NK-92 (cell line): ENCODE results near the gene EFTUD2.

ENCODE experiments used
- DNase-seq: peaks from one replicate; lab custom pipeline; 2025; ENCODE audit not compliant: unreplicated experiment; lab: John Stamatoyannopoulos, UW

Gene EFTUD2

DNA sequence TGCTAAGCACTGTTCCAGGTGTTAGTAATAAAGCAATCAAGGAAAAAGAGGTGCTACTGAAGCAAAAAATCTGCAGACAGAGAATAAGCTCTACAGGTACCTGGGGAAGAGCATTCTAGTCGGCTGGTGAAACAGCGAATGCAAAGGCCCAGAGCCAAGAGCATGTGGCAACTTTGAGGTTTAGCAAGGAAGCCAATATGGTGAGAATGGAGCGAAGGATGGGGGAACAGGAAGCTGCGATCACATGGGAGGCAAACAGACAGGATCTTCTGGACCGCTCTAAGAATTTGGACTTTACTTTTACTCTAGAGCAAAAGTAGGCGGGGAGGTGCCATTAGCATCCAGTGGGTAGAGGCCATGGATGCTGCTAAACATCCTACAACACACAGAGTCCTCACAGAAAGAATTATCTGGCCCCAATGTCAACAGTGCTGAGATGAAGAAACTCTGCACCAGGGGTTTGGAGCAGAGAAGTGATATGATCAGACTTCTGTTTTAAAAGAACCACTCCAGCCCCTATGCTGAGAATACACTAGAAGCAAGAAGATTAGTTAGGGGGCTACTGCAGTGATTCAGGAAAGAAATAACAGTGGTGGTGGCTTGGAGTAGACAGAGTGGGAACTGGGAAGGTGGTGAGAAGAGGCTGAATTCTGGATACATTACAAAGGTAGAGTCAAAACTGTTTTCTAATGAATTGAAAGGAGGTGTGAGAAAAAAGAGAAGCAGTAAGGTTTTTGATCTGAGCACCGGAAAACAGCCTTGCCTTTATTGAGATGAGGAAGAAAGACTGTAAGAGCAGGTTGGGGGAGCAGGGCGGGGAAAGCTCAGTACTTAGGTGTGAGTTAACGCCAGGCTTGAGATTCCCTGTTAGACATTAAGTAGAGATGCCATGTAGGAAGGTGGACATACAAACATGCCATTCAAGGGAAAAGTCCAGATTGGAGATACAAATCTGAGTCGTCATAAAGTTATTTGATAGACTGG, 11.0 kb downstream of the EFTUD2 start:
- DNase-seq: no peak

DNA sequence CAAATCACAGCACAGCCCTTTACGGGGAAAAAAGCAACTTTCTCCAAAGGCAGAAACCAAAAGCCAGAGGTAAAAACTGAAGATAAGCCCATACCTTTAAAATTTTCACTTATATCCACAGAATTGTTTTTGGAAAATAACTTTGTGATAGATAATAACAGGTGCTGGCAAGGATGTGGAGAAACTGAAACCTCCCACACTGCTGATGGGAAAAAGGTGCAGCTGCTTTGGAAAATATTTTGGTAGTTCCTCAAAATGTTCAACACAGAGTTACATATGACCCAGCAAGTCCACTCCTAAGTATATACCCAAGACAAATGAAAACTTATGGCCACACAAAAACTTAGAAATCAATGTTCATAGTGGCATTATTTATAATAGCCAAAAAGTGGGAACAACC, 12.2 kb downstream of the EFTUD2 start:
- DNase-seq: no peak

DNA sequence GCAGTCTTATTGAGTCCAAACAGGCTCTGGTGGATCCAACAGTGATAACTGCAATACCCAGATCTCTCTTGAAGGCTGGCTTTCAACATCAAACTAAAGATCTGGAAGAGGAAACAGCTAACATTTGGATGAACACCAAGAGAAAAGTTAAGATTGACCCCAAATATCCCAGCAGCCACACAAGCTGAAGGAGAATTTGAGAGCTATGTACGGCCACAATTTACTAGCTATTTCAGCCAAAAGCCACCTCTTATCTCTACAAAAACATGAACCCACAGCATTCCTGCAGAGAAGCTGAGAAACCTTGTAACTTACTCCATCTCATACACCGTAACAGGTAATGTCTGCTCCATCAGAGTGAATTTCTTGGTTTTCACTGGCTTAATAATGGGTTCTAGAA, 14.3 kb downstream of the EFTUD2 start:
- no peak for DNase-seq

DNA sequence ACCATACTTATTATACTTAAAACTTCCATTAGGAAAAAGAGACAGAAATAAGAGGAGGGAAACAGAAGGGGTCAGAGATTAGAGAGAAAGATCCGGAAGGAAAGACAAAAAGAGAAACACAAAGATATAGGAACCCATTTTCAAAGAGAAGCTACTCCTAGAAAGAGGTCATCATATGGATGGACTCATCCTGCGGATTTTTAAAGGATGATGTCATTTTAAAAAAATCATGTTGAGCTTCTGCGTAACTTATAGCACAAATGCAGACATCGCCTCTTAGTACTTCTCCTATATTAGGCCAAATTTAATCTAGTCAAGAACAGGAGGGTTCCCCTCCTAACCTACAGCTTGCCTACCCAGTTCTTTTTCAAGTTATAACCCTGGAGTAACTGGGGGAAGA, 18.1 kb downstream of the EFTUD2 start:
- no peak for DNase-seq

DNA sequence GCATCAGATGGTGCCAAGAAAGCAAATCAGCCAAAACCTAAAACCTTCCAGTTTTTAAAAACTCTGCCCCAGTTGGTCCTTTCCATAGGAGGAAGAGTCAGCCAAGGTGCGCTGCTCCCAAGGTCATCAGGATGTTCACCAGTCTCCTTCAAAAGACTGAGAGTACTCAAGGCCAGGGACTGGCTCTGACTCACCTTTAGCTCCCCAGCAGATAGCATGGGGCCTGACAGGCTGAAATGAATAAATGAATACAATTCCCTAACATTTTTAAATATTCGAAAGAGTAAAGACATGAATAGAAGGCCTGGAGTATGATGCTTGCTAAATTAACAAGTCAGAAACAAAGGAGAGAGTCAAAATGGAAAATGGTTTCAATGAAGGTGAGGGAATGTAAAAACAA, 19.2 kb downstream of the EFTUD2 start:
- no peak for DNase-seq

DNA sequence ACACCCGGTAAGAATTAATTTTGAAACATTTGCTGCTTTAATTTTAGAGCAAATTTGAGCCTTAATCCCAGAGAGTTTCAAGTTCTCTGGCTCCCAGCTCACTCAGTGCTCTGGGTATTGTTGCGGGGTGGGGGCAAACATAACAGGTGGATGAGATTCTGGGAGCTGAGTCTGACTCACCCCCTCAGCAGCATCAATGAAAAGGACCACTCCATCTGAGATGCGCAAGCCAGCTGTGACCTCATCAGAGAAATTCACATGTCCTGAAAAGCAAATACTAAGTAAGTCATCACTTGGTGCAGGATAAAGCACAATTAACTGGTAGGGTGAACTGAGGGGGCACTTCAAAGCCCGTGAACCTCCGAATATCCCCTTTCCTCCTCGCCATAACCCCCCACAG, 19.9 kb downstream of the EFTUD2 start:
- no peak for DNase-seq

GRCh38 chr17:44878627-44879221, 20.5 kb downstream of the EFTUD2 start:
- DNase-seq: no peak

DNA sequence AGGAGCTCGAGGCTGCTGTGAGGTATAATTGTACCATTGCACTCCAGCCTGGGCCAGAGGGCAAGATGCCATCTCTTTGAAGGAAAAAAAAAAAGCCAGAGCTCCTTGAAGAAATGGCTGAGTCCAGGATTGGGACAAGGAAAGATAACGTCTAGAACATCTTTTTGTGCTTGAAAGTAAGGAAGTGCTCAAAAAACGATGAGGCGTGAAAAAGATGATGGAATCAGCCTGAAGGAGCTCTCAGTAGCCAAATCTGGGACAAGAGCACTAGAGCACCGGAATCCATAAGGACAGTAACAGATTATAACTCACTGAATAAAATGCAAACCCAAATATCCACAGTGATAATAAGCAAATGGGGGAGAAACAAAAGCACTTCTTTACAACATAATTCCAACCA, 22.1 kb downstream of the EFTUD2 start:
- DNase-seq: no peak

GRCh38 chr17:44875761-44876160, 23.5 kb downstream of the EFTUD2 start:
- no peak for DNase-seq

DNA sequence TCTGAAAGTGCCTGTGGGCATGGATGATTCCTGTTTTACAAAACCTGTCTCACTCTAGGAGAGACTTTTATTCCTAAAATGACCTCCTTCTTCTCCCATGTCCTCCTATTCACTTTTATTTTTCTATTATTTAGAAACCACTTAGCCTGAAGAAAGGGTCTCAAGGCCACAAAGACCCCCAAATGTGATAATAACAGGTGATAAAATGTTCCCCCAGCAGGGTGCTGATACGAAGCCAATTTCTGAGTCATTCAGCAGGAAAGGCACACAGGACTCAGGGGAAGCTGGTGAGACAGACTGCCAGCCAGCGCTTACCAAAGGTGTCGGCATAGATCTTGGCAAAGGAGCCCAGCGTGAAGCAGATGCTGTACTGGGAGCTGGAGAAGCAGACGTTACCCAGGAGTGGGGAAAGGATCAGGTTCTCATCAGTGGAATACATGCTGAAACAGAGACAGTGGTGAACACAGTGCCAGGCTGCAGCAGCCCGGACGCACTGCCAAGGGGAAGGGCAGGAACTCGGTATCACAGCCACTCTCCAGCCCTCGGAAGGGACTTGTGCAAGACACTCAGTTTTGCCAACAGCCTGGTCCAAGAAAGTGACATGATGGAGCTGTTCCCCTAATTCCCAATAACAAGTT, 27.0 kb downstream of the EFTUD2 start:
- no peak for DNase-seq

DNA sequence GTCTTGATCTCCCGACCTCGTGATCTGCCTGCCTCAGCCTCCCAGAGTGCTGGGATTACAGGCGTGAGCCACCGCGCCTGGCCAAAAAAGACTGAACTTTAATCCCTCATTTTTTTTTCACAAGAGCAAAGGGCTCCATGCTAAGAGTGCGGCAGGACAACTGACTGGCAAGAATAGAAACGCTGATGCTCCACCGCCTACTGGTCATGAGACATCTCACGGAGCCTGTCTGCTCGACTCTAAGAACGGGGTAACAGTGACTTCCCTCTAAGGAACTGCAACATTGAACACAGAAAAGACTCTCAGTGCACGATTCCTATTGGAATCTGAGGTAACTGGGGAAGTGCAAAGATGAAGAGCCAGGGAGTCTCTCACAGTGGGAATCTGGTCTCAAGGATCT, 27.7 kb downstream of the EFTUD2 start:
- DNase-seq: no peak

DNA sequence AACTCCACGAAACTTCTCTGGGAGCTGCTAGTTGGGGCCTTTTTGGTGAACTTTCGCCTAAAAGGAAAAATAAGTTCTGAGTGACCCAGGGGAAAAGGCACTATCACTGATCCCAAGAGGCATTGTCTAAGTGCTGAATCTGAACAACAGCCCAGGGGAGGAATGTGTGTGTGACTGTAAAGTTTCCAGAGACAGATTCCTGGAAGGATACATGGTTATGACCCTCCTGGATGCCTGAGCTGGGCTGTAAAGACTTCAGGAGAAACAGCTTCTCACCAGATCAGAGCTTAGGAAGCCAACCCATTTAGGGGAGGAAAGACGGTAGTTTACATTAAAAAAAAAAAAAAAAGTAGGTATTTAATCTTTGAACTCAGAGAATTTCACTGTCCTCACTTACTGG, 31.4 kb downstream of the EFTUD2 start:
- no peak for DNase-seq

GRCh38 chr17:44865931-44866330, 33.3 kb downstream of the EFTUD2 start:
- DNase-seq: no peak

DNA sequence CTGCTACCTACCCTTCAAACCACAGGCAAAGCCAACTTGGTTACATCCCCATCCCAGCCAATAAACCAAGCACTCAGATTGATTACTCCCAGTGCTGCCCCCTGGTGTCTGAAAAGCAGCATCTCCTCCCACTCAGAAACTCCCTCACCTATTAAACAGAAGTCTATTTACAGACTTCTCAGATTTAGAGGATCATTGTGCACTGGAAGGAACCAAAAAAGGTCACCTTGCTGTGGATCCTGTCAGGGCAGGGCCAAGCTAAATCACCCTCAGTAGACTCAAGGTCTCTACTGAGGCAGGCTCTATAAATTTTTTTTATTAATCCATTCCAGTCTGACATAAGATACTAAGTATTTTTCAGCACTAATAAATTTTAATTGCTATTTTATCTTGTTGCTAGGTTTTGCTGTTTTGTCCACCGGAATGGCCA, 34.0 kb downstream of the EFTUD2 start:
- no peak for DNase-seq

DNA sequence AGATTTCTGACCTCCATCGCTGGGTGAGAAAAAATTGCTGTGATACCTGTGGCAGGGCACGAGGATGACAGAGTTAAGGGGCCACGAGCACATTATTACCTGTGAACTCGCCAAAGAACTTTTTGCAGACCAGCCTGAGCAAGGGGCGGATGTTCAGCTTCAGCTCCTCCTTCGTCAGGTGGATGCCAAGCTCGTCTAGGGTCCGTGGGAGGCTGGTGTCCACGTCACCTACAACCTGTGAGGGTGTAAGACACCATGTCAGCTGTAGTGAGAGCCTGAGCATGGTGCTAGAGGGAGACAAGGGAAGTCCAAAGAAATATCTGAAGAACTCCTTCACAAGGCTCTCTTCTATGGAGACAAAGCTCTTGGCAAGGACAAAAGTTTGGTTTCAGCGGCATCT, 34.4 kb downstream of the EFTUD2 start:
- DNase-seq: no peak

GRCh38 chr17:44863061-44863918, 36.0 kb downstream of the EFTUD2 start:
- no peak for DNase-seq

DNA sequence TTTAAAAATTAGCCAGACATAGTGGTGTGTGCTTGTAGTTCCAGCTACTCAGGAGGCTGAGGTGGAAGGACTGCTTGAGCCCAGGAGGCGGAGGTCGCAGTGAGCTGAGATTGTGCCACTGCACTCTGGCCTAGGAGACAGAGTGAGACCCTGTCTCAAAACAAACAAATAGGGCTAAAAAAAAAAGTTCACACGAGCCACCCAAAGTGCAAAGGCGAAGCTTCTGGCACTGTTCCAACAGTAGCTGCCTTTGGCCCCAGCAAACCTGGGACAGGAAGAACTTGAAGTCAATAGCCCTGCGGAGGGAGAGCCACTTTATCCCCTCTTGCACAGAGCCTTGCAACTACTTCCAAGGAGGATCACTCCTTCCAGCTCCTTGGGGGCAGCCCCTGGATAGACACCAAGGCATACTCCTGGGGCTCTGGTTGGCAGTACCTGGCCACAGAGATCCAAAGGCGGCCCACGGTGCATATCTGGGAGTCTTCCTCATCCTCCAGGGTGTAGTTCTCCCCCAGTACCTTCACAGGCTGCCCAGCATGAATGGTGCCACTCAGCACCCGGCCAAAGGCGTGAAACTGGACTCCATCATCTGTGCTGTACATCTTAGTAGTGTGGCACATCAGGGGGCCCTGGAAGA, 36.8 kb downstream of the EFTUD2 start:
- DNase-seq: no peak

DNA sequence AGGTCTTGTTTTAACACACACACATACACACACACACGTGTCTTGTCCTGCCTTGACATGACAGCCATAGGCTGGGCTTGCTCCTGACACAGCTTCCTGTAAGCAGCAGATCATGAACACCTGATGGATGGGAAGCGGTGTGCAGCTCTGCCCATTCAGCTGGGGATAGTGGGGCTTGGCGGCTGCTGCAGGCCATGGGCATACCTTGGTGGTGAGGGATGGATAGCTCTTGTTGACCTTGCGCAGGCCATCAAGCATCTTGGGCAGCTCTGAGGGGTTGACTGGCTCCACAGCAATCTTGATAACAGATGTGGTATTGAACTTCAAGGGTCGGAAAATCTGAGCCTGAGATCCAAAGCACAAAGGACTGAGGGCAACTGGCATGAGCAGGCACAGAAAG, 39.5 kb downstream of the EFTUD2 start:
- DNase-seq: no peak

GRCh38 chr17:44854192-44854591, 45.1 kb downstream of the EFTUD2 start:
- DNase-seq: no peak

- DNase-seq: no peak
These were observed 48.6 kb downstream of the EFTUD2 start for GRCh38 chr17:44850612-44851011.

- DNase-seq: no peak
These were observed 49.2 kb downstream of the EFTUD2 start for GRCh38 chr17:44850025-44850424.
